Dedifferentiated amniotic fluid mesenchymal stem cell (primary cell): Measurements from ENCODE around the gene VTI1B.
"Not testable (repeated sequence)": the region's sequence is repeated elsewhere in the genome, so short reads cannot be mapped to it uniquely, and the experiment has no call there.

ENCODE experiments used
- DNase-seq: peaks from one replicate; pipeline ENCODE4 v3.0.0-alpha.2; 2016; ENCODE audit errors: extremely low spot score

The VTI1B gene

GRCh38 chr14:67674480-67675218, at the start of gene VTI1B:
VTI1B (minus strand) TSS chr14:67674632; CDS start chr14:67674489, 143 bp downstream.
- peak; percentile 41 for DNase-seq

- no peak for DNase-seq
Measured at GRCh38 chr14:67722293-67722692, 47.9 kb upstream of the VTI1B start.

GRCh38 chr14:67721875-67722274, 47.4 kb upstream of the VTI1B start:
- no peak for DNase-seq

GRCh38 chr14:67719866-67720265, 45.4 kb upstream of the VTI1B start:
- no peak for DNase-seq

GRCh38 chr14:67719385-67719784, 45.0 kb upstream of the VTI1B start:
- not testable (repeated sequence) for DNase-seq

- no peak for DNase-seq
Measured at GRCh38 chr14:67718265-67718664, 43.8 kb upstream of the VTI1B start.

GRCh38 chr14:67717048-67717447, 42.6 kb upstream of the VTI1B start:
- no peak for DNase-seq

GRCh38 chr14:67710209-67710608, 35.8 kb upstream of the VTI1B start:
- DNase-seq = no peak

GRCh38 chr14:67709796-67710195, 35.4 kb upstream of the VTI1B start:
- DNase-seq = not testable (repeated sequence)

- DNase-seq = not testable (repeated sequence)
Measured at GRCh38 chr14:67709346-67709745, 34.9 kb upstream of the VTI1B start.

- DNase-seq = no peak
Measured at GRCh38 chr14:67705211-67705610, 30.8 kb upstream of the VTI1B start.

- peak; percentile 55 for DNase-seq
Measured at GRCh38 chr14:67704484-67705089, 30.2 kb upstream of the VTI1B start.

GRCh38 chr14:67703997-67704396, 29.6 kb upstream of the VTI1B start:
- no peak for DNase-seq

- not testable (repeated sequence) for DNase-seq
Measured at GRCh38 chr14:67701492-67701891, 27.1 kb upstream of the VTI1B start, which contains the start of gene RDH12. RDH12 (plus strand) TSS chr14:67701886; CDS start chr14:67722643, 20,757 bp downstream.

- DNase-seq = no peak
Measured at GRCh38 chr14:67698179-67698578, 23.7 kb upstream of the VTI1B start.

GRCh38 chr14:67697006-67697405, 22.6 kb upstream of the VTI1B start:
- DNase-seq = no peak

- peak; percentile 91 for DNase-seq
Measured at GRCh38 chr14:67695394-67695949, 21.0 kb upstream of the VTI1B start, which contains the start of gene RDH11. RDH11 (minus strand) TSS chr14:67695764; CDS start chr14:67695703, 61 bp downstream.

GRCh38 chr14:67694791-67695393, 20.5 kb upstream of the VTI1B start:
- DNase-seq = peak; percentile 73

- DNase-seq = no peak
Measured at GRCh38 chr14:67690011-67690410, 15.6 kb upstream of the VTI1B start.

- no peak for DNase-seq
Measured at GRCh38 chr14:67683842-67684241, 9.4 kb upstream of the VTI1B start.

- DNase-seq = no peak
Measured at GRCh38 chr14:67680941-67681340, 6.5 kb upstream of the VTI1B start.

GRCh38 chr14:67680121-67680602, 5.7 kb upstream of the VTI1B start:
- peak; percentile 50 for DNase-seq
